Right atrium auricular region (tissue), 2 donors: ENCODE results near the gene CACNA2D4. TPM values are rescaled to one million over a fixed set of nuclear protein-coding genes. Genes with fewer than 3 reads are reported as not detected.

Experiments used
- DNase-seq: peaks from one replicate; pipeline ENCODE4 v3.0.0-alpha.2; 2019; ENCODE audit warnings: low spot score
- H3K27ac ChIP-seq, 2 donors: fragments of 200-600 bp; sonication (generic); 1 replicate in 1 of 2; 2 replicates in 1 of 2; pipeline ENCODE4 v1.5.1; 2016 to 2019
- H3K27me3 ChIP-seq, 2 donors: fragments of 200-600 bp; sonication (generic); one replicate each; pipeline versions ENCODE4 v1.5.1 to v1.6.0; 2017 to 2019
- H3K36me3 ChIP-seq: fragments of 200-600 bp; sonication (generic); one replicate; pipeline ENCODE4 v1.5.1; 2016
- H3K4me1 ChIP-seq, 2 donors: fragments of 200-600 bp; sonication (generic); one replicate each; pipeline versions ENCODE4 v1.5.1 to v1.6.0; 2017 to 2019
- H3K4me3 ChIP-seq, 2 donors: fragments of 200-600 bp; sonication (generic); 1 replicate in 1 of 2; 2 replicates in 1 of 2; pipeline ENCODE4 v1.5.1; 2017 to 2019; ENCODE audit warnings: mild to moderate bottlenecking in 1 of 2, moderate library complexity in 1 of 2
- H3K9me3 ChIP-seq, 2 donors: fragments of 200-600 bp; sonication (generic); one replicate each; pipeline ENCODE4 v1.5.1; 2019
- total RNA-seq, 2 donors: library from RNA; depleted of rRNA; stranded (reverse); fragments of >200 nt; gene quantifications; one replicate each; pipeline ENCODE4 v1.1.0, GENCODE V29; 2016
- TF ChIP-seq, protein P1 (sequence below), 2 donors: fragments of 200-600 bp; sonication (generic); IDR thresholded peaks; one replicate each; pipeline ENCODE4 v1.5.1; 2019; ENCODE audit warnings: antibody characterized with exemption in 2 of 2

Gene CACNA2D4
- total RNA-seq, 2 donors from 2014 or later, result 1.6 to 4.1 TPM

DNA sequence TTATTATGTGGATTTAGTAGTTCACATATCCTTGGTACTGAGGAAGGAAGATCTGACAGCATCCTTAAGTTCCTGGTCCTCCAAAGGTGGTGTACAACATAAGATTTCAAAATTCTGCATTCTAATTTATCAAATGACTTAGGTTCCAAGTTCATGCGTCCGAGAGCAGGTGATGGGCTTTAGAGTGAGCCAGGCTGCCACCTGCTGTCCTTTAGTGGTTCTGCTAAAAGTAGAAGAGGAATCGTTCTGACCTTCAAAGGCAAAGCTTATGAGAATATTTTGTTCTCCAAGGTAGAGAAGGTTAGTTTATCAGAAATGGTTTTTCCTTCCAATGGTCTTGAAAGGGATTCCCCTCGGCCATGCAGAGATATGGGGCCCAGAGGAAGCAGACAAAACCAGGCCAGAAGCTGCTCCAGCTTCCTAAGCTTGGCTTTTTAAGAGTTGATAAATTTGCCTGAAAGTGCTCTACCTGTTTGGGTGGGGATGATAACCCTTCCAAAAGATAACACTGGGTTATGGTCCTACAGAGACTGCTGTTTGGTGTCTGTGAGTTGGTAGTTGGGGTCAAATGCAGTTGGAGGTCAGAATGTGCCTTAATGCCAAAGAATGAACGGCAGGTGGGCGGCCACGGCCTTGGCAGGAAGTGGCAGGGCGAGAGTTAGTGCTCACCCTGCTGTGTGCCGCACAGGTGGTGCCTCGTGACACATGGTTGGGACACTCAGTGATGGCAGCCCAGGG, 127.2 kb downstream of the CACNA2D4 start:
- no peak overlapping the region for H3K4me3 ChIP-seq
- no peak for DNase-seq
- H3K36me3 ChIP-seq, result peaks cover 16% of the 10 kb centered on the region
- H3K9me3 ChIP-seq, result no peaks in the 10 kb centered on the region
- peaks cover 0 to 22% of the 10 kb centered on the region in 2 donors for H3K4me1 ChIP-seq
- no peak overlapping the region for H3K27ac ChIP-seq
- H3K27me3 ChIP-seq, result no peaks in the 10 kb centered on the region
- TF ChIP-seq, protein P1, sequence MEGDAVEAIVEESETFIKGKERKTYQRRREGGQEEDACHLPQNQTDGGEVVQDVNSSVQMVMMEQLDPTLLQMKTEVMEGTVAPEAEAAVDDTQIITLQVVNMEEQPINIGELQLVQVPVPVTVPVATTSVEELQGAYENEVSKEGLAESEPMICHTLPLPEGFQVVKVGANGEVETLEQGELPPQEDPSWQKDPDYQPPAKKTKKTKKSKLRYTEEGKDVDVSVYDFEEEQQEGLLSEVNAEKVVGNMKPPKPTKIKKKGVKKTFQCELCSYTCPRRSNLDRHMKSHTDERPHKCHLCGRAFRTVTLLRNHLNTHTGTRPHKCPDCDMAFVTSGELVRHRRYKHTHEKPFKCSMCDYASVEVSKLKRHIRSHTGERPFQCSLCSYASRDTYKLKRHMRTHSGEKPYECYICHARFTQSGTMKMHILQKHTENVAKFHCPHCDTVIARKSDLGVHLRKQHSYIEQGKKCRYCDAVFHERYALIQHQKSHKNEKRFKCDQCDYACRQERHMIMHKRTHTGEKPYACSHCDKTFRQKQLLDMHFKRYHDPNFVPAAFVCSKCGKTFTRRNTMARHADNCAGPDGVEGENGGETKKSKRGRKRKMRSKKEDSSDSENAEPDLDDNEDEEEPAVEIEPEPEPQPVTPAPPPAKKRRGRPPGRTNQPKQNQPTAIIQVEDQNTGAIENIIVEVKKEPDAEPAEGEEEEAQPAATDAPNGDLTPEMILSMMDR (IDR thresholded peaks at IDR 0.05), result peak; percentile 49 to 84

DNA sequence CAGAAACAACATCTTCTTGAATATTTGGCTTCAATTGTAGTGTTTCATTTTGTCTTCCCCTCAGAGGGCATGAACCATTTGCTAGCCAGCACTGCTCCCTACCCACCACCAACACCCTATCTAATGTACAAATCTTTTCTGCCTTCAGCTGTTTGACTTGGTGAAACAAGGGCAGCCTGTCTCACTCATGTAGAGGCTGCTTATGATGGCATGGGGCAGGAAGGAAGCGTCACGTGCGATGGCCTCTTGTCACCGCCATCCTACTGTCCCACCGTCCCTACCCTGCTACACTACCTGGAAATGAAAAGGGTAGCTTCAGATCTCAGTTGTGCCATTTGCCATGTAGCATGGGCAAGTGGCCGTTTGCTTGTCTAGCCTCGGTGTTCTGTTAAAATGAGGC, 128.0 kb downstream of the CACNA2D4 start:
- peaks cover 24% of the 10 kb centered on the region for H3K36me3 ChIP-seq
- H3K4me1 ChIP-seq, result peaks cover 0 to 15% of the 10 kb centered on the region in 2 donors
- H3K4me3 ChIP-seq, result no peak overlapping the region
- H3K27me3 ChIP-seq, result no peaks in the 10 kb centered on the region
- DNase-seq, result no peak
- no peaks in the 10 kb centered on the region for H3K9me3 ChIP-seq
- TF ChIP-seq, protein P1 (IDR thresholded peaks at IDR 0.05), result no peak
- H3K27ac ChIP-seq, result peak overlapping the region in 1 of 2 donors; percentile 13

DNA sequence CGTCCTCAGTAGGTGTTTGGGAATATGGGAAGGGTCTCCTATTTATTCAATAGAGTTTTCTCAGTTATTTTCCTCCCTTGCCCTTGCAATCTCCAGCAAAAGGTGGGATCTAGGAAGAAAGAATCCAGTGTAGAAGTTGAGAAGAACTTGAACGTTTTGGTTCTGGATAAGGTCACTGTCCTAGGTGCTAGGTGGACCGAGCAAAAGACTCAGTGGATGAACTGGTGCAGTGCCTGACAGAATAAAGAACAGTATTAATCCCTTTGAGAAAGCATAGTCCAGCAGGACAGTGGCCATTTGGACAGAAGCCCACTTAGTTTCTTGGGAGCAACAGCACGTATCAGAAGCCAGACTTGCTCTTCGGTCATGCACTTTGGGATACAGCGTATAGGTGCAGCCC, 130.7 kb downstream of the CACNA2D4 start:
- Histone ChIP-seq H3K27ac (no peak overlapping the region), H3K9me3 (no peaks in the 10 kb centered on the region), H3K27me3 (no peaks in the 10 kb centered on the region), H3K36me3 (peaks cover 44% of the 10 kb centered on the region), H3K4me3 (no peak overlapping the region), H3K4me1 (peaks cover 0 to 9% of the 10 kb centered on the region in 2 donors)
- no peak for DNase-seq
- TF ChIP-seq, protein P1 (IDR thresholded peaks at IDR 0.05), result no peak

DNA sequence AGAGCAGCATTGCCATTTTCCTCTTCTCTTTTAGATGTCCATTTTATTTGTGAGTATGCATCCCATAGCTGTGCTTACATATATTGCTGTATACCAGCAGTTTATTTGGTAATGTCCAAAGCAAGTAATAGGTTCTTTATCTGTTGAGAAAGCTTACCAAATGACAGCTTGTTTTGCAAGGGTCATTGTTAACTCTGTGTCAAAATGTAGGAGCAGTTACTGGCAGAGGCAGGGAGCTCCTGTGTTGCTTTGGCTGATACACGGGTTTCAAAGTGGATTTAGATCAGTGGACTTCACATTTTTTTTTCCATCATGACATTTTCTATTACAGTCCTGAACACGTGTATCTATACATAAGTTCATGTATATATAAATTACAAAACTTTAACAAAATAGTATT, 136.2 kb downstream of the CACNA2D4 start:
- TF ChIP-seq, protein P1 (IDR thresholded peaks at IDR 0.05), result no peak
- no peaks in the 10 kb centered on the region for H3K27me3 ChIP-seq
- DNase-seq, result no peak
- H3K27ac ChIP-seq, result no peak overlapping the region
- H3K9me3 ChIP-seq, result no peaks in the 10 kb centered on the region
- H3K4me1 ChIP-seq, result peaks cover 0 to 21% of the 10 kb centered on the region in 2 donors
- peaks cover 36% of the 10 kb centered on the region for H3K36me3 ChIP-seq
- no peak overlapping the region for H3K4me3 ChIP-seq

DNA sequence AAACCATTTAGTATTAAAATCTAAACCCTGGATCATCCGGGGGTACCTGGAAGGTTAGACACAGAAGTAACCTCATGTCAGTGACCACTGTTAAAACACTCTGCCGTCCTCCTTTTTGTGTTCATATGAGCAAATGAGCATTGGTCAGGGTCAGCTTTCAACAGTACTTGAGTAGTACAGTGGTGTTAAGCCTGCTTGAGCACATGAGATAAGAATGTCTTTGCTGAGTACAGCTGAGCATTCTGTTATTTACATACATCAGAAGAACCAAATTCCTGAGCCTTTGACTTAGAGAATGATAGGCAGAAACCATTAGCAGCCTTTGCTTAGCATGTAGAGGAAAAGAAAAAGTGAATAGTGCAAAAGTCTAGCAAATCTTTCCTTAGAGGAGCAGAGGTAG, 136.7 kb downstream of the CACNA2D4 start:
- H3K4me1 ChIP-seq, result peaks cover 0 to 21% of the 10 kb centered on the region in 2 donors
- TF ChIP-seq, protein P1 (IDR thresholded peaks at IDR 0.05), result no peak
- H3K27me3 ChIP-seq, result no peaks in the 10 kb centered on the region
- DNase-seq, result no peak
- no peaks in the 10 kb centered on the region for H3K9me3 ChIP-seq
- H3K27ac ChIP-seq, result no peak overlapping the region
- H3K4me3 ChIP-seq, result no peak overlapping the region
- H3K36me3 ChIP-seq, result peaks cover 33% of the 10 kb centered on the region

DNA sequence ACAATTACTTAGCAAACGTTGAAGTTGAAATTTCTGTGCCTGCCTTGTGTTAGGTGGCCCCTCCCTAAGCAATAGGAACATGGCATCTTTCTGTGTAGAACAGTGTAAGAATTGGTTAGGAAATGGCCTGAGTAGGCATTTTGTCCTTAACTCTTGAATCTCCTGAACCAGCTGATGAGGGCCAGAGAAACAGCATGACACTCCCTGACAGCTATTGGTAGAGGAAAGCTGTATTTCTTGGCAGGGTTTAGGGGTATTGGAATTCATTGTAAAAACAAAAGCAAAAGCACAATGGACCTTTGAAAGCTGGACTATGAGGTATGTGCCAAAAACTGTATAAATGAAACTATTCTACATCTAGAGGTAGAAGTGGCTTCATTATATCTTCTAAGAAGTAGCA, 138.7 kb downstream of the CACNA2D4 start:
- Histone ChIP-seq H3K4me1 (peaks cover 0 to 32% of the 10 kb centered on the region in 2 donors), H3K27ac (no peak overlapping the region), H3K36me3 (peaks cover 14% of the 10 kb centered on the region), H3K9me3 (no peaks in the 10 kb centered on the region), H3K27me3 (no peaks in the 10 kb centered on the region), H3K4me3 (no peak overlapping the region)
- no peak for DNase-seq
- TF ChIP-seq, protein P1 (IDR thresholded peaks at IDR 0.05), result no peak
